NCI-H748 (cell line): Measurements from ENCODE around the gene DRC3.

ENCODE experiments used
- DNase-seq: peaks from one replicate; lab custom pipeline; 2025; ENCODE audit not compliant: unreplicated experiment; lab: John Stamatoyannopoulos, UW

Gene DRC3

DNA sequence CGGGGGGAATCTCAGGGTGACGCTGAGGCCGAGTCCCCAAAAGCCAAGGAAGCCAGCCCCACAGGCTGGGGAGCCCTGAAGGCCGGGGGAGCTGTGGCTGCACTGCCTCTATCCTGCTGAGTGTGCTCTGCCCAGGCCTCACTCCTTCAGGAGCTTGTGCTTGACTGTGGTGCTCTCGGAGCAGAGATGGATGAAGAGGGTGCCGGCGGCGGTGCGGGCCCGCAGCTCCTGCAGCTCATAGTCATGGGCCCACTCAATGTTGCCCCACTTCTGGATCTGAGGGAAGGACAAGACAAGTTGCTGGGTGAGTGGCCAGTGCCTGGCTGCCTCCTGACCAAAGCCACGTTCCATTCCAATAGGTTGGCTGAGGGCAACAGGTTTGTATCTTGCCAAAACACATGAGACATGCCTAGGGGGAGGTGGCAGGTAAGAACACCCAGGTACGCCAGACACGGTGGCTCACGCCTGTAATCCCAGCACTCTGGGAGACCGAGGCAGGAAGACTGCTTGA, 45.8 kb downstream of the DRC3 start:
- DNase-seq, result no peak

DNA sequence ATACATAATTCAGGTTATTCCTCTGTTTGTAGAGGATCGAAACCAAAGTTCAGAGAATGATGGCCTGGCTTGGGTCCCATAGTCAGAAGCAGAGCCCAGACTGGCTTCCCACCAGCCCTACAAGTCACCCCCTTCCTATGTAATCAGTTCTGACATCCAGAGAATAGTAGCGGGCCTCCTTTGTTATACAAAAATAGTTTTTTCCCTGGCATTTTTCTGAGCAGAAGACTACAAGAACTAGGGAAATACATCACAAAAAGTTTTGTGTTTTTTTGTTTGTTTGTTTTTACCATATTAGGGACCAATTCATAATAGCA, 47.1 kb downstream of the DRC3 start:
- DNase-seq, result no peak

DNA sequence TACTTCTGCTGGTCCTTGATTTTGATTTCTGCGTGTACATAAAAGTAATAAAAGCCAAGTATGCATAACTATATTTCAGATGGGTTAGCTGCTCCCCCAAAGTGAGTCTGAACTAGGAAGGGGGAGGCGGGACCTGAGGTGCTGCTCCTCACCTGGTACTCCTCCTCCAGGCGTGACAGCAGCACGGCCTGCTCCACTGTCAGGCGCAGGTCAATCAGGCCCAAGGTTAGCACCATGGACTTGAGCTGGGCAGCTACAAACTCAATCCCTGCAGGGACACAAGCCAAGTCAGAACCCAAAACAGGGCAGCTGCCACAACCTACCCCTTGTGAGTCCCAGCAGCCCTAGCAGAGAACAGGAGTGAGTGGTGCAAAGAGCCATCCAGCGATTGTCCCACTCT, 48.3 kb downstream of the DRC3 start:
- no peak for DNase-seq

DNA sequence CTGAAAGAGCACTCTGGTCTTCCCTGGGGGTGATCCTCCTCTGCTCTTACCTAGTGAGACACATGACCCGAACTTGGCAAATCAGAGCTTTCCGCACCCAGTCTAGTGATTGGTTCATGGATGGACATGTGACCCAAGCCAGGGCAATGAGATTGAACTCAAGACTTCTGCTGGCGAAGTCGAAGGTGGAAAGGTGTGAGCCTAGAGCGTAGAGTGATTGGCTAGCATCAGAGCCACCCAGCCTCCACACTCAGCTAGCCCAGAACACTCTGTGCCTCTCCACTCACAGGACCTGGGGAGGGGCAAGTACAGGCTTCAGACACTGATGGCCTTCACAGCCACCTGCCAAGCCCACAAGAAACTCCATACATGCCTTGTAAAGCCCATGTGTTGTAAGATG, 48.7 kb downstream of the DRC3 start:
- no peak for DNase-seq

DNA sequence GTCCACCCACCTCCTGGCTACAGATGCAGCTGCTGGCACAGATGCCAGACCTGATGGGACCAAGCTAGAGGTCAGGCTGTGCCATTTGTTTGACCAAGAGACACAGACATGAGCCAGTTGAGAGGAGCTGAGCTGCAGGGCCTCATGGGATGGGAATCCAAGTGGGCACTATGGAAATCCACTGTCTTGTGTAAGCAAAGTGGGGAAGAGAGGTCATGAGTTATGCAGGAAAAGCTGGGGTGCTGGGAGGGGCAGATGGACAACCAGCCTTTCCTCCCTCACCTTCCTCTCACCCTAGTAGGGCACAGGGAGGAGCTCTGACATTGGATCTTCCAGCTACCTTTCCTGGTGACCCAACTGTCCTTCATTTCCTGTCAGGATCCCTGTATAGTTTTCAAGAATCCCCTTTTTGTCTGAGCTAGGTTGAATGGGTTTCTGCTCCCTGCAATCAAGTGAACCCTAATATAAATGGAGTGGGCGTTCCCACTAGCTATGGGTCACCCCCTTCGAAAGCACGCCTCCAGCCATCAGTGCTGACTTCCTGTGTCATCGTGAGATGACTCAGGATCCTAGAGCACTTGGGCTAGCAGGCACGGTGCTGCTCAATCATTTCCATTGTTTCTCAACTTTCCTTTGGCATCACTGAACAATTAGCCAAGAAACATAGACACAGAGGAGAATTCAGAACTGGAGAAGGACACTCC, 52.7 kb downstream of the DRC3 start:
- no peak for DNase-seq

DNA sequence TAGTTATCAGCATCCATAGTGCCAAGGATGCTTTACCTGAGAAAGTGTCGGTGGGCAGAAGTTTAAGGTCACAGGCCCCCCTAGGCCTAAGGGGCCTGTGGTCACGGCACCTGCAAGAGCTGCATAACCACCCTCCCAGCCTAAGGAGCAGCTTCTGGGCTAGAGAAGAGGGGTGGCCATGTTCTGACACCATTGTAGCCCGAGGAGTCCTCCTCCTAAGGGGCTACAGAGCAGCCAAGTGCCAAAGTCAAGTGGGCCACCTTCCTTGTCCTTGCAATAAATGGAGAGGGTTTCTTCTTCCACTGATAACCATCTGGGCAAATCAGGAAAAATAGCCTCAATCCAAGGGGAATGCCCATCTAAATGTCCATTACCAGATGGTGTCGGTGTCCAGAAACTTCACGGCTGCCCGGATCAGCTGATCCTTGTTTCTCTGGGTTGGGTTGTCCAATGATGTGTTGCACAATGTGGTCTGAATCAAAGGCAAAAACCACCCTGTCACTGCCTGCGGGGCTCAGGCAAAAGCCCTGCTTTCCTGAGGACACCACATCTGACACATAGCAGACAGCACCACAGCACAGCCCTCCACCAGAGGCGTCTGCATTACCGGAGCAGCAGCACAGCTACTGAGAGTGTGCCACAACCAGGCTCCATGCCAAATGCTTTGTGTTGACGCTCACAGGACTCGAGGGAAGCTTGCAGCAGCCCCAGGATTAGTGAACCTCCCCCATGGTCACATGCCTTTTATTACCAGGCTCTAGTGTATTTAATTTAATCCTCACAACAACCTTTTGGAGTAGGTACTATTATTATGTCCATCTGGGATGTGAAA, 53.5 kb downstream of the DRC3 start:
- peak; percentile 73 for DNase-seq

DNA sequence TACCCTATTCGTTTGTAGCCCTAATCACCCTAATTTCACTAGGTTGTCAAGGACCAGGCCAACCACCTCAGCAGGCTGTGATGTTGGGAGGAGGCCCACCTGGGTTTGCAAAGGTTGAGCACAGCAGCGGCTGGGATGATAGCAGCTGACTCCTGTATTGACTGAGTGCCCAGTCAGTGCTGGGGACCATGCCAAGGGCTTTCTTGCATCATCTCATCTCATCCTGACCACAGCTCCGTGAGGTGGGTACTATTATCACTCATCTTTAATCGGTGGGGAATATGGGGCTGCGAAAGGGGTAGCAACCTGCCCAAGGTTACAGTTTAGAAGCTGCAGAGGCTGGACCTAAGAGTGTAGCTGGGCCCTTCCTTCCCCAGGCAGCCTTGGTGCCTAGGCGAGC, 54.6 kb downstream of the DRC3 start:
- peak; percentile 93 for DNase-seq

DNA sequence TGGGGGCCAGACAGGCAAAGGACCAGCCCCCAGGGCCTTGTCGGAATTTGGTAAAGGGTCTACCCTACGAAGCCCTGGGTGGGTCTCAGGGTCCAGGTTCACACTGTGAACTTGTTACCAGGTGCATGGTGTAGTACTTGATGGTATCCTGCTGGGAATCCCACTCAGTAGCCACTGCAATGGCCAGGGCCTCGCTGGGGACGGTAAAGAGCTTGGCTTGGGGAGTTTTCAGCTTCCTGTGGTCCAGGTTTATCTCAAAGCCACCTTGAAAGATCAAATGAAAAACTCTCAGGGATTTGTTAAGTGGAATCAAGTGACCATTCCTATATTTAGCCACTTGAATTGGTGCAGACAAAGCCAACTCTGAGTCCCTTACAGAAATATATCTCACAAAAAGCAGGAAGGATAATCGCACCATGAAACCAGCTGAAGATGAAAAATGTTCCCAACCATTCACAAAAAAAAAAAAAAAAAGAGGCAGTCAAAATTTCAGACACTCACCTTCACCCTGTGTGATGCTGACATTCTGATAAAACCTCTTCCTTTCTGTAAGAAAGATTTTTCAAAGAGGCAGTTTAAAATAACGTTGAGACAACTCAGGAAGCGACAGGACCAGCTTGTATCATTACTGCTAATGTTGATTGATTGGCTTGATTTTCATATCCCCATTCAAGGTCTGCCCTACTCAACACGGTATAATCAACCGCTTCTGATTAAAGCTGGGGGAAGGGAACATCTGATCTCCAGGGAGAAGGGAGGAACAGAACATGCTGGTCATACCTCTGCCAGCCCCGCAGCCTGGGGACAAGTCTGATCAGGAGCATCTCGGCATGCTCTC, 55.7 kb downstream of the DRC3 start:
- DNase-seq, result peak; percentile 96

DNA sequence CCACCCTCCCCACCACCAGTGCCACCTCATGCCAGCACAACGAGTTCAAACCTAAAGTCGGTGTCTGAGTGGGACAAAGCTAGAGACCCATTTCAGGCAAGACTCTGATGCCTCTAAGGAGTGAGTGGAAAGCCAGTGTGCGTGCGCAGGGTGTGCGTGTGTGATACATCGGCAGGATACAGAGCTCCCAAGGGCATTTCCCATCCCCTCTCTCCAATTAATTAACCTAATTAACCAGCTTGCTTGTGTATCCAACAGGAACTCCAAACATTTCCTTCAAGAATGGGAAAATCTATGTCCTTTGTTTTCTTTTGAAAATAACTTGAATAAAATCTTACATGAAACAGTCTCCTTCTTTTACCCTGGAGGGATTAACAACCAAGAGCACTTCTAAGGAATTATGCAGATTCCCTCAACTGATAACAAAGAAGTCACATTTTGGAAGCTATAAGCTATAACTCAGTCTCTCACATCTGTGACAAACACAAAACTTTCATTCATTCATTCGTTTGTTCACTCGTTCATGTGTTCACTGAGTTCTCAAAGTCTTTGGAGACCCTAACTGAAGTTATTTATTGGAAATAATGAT, 56.4 kb downstream of the DRC3 start:
- DNase-seq, result no peak

DNA sequence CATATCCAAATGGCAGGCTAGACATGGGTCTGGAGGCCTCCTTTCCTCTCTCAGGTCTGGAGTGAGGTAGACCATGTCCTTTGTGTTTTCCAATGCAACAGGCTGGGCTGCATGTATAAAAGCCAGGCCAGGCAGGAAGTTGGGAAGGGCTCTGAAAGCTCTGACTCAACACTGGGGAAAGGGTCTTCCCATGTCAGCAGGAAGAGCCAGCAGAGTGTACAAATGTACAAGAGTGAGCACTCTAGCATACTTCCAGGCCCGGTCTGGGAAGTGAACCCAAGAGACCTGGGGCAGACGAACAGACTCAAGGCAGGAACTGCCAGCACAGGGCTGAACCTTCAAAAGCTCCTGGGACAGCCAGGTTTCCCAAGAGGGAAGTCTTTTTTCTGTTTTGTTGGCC, 59.3 kb downstream of the DRC3 start:
- DNase-seq, result no peak

DNA sequence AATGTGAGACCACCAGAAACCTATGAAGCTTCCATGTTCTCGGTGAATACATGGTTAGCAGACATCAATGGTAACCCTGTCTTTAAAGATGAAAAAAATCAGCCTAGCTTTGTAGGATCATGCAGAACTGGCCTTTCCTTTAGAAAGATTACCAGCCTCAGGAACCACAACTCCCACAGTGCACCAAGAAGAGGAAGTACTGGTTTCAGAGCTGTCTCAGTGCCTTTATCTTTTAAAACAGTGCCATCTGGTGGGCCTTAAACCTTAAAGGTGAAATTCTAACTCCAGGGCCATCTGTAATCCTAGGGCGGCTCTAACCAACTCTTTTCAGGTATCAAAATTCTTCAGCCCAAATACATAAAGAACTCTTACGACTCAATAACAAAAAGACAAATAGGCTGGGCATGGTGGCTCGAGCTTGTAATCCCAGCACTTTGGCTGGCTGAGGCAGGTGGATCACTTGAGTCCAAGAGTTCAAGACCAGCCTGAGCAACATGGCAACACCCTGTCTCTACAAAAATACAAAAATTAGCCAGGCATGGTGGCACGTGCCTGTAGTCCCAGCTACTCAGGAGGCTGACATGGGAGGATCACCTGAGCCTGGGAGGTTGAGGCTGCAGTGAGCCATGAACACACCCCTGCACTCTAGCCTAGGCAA, 60.9 kb downstream of the DRC3 start:
- peak; percentile 90 for DNase-seq

DNA sequence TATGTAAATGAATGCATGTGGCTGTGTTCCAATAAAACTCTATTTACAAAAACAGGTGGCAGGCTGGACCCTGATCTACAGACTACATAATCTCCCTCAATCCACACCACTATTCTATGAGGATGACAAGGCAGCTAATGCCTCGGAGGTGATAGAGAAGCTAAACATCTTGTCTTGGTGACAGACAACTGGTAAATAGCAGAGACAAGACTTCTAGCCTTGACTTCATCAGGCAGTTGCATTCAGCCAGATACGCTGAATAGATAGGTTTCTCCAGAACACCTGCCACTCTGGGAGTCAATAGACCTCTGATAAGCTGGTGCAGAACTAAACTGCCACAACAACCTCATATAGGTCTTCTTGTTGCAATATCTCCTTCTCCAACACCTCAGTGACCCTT, 63.0 kb downstream of the DRC3 start:
- DNase-seq, result peak; percentile 19

DNA sequence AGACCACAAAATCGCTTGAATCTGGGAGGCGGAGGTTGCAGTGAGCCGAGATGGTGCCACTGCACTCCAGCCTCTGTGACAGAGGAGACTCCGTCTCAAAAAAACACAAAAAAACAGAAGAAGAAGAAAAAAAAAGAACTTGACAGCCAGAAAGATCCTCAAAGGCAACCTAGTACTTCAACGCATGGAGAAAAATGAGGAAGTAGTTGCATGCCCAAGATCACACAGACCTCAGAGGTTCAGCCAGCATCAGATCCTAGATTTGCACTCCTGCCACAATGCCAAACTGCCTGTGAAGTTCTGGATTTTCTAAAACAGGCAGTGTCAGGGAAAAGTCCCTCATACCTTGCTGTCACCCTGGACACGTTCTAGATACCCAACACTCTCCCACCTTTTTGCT, 64.8 kb downstream of the DRC3 start:
- no peak for DNase-seq

DNA sequence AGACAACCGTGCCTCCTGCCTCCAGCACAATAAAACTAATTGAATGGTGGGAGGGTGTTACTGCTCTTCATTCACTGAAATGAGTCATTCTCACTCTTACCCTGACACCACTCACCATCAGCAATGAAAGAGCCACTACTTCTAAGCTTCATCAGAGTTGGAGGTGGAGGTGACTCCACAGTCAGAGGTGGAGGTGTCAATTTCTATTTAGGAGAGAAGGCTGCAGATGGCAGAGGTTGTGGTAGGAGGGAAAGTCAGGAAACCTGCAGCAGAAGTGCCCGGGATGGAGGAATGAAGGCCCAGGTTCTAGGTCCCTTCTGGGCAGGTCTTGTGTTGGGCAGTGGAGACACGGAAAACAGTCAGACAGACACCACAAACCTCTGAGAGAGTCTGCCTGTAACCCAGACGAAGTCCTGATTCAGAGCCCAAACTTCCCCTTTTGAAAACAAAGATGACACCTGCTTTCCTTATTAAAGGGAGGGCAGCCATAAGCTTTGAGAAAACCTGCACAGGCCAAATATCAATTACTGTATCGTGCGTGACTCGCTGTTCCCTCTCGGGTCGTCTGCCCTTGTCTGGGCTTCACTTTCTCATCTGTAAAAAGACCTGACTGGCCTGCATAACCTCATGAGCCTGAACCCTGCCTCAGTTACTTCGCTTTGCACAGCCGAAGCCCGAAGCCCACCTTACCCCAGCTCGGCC, 65.6 kb downstream of the DRC3 start:
- no peak for DNase-seq

DNA sequence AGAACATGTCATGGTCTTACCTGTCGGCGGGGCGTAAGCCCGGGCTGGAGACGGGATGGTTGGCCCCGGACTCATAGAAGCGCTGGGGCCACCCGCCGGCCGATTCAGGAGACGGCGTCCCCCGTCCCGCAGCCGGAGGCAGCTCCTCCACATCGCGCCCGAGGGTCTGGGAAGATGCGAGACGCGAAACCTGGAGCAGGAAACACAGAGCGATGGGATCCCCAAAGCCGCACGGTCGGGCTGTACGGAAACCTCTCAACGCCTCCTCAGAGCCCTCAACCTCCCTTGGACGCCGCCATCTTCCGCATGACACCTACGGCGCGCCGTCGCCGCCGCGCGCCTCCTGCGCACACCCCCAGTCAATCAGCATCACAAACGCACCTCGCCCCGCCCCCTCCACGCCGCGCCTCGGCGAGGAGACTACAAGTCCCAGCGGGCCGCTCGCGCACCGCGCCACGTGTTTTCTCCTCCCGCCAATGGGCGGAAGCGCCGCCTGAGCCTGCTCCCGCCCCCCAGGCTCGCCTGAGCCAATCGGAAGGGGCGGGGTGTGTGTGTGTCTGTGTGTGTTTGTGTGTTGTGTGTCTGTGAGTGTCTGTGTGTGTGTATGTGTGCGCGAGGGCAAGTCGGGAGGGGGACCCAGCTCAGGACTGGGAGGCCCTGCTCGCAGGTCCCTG, 66.3 kb downstream of the DRC3 start, which contains the start of the genes ATPAF2 and GID4:
ATPAF2 (minus strand) TSS at position 308 of the 674 bp plus-strand sequence; CDS start at position 153, 155 bp downstream.
GID4 (plus strand) TSS at position 548 of the 674 bp plus-strand sequence; CDS start at position 605, 57 bp downstream.
- DNase-seq, result peak; percentile 100

DNA sequence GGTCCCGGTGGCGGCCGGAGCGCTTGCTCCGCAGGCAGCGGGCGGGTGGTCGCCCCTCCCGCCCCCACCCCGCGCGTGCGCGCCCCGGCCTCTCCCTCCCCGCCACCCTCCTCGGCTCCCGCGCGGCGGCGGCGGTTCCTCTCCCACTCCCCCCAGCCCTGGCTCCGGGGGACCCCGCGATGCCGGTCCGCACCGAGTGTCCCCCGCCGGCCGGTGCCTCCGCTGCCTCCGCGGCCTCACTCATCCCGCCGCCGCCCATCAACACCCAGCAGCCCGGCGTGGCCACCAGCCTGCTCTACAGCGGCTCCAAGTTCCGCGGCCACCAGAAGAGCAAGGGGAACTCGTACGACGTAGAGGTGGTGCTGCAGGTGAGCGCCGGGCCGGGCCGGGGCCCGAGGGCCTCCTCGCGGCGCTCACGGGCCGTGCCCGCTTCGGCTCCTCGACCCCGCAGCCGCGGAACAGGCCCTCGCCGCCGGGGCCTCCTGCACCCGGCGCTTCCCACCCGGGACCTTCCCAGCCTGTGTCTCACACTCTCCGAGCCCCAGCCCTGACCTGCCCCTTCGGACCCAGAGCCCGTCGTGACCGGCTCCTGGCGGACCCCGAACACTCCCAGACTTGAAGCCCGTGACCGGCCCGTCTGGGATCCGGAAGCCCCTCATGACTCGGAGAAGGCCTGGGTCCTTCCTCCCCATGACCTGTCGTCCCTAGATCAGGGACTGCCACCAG, 67.0 kb downstream of the DRC3 start:
- peak; percentile 75 for DNase-seq

DNA sequence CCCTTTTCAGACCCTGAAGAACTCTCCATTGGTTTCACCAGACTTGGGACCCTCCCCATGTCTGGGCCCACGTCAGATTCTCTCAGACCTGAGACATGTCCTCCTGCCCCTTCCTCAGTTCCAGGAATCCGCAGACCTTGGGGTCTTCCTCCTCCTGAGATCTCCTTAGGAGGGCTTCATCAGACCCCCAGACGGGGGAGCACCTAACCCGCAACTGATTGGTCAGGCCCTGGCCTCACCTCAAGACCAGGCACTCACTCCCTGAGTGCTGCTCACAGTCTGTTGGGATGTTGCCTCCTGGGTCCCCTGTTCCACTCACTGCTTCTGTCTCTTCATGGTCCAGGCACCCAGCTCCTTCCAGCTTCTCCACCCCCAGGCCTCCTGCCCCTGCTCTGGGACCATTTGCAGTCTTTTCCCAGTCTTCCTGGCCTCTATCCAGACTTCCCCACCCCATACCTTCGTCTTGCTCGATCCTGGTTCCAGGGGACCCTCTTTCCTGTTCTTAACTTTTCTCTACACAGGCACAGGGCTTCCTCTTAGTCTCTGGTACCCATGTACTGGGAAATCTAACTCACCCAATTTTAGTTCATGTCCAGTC, 67.7 kb downstream of the DRC3 start:
- no peak for DNase-seq

DNA sequence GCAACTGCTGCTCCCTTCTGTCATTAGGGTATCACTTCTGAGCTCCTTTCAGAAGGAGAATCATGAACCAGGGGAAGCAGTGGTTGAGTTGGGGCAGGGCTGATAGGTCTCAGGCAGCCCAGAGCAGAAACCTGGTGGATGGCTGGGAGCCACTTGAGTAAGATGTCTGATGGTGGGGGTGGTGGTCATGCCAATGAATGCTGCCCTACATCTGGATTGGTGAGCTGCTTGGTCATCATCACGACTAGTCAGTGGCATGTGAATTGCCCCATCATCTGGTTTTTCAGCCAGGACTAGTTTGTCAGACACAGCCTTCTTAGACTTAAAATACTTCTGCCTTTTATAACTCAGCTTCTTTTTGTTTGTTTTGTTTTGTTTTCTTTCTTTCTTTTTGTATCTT, 69.1 kb downstream of the DRC3 start:
- no peak for DNase-seq
